Adrenal gland (tissue), 12 donors: ENCODE results near the gene PSMA2. TPM values are rescaled to one million over a fixed set of nuclear protein-coding genes. Genes with fewer than 3 reads are reported as not detected.

Experiments used
- DNase-seq, 7 donors: peaks; one replicate each; pipeline ENCODE4 v3.0.0-alpha.2; 2019 to 2020
- H3K27ac ChIP-seq, 5 donors: fragments of 200-600 bp; sonication (generic) in 4 of 5; 1 replicate in 3 of 5; 2 replicates in 2 of 5; pipeline versions ENCODE4 v1.5.1 to v1.8.0; 2016 to 2020; ENCODE audit warnings: mild to moderate bottlenecking in 1 of 5
- H3K27me3 ChIP-seq: fragments of 200-600 bp; 2 replicates; pipeline ENCODE4 v1.8.0; 2021
- H3K36me3 ChIP-seq, 2 donors: fragments of 200-600 bp; replicated peaks in 1 of 2; 1 replicate in 1 of 2; 2 replicates in 1 of 2; pipeline versions ENCODE4 v1.5.1 to v1.8.0; 2018 to 2022
- H3K4me1 ChIP-seq, 2 donors: fragments of 200-600 bp; replicated peaks in 1 of 2; 1 replicate in 1 of 2; 2 replicates in 1 of 2; pipeline versions ENCODE4 v1.5.1 to v1.8.0; 2018 to 2021
- H3K4me3 ChIP-seq, 4 donors: fragments of 200-600 bp; sonication (generic) in 3 of 4; one replicate each; pipeline ENCODE4 v1.5.1; 2016 to 2018
- H3K9me3 ChIP-seq, 3 donors: fragments of 200-600 bp; sonication (generic) in 1 of 3; replicated peaks in 1 of 3; 1 replicate in 2 of 3; 2 replicates in 1 of 3; pipeline versions ENCODE4 v1.5.1 to v1.8.0; 2016 to 2021
- POLR2A ChIP-seq, 2 donors: fragments of 450-650 bp; IDR thresholded peaks; one replicate each; pipeline ENCODE4 v1.6.1; 2017; ENCODE audit warnings: antibody characterized with exemption in 2 of 2, mild to moderate bottlenecking in 2 of 2, moderate library complexity in 1 of 2
- WGBS, 4 donors: extraction: QIAGEN DNeasy Blood & Tissue Kit in 2 of 4; methylation state at CpG; one replicate each; pipeline versions ENCODE4 v1.1.5 to v1.1.7; 2013 to 2017; 5-methylcytosine and 5-hydroxymethylcytosine counted together
- intact Hi-C, 2 donors: fragments of 100-400 bp; cut with DNase I; formaldehyde crosslinking; loops; one replicate each; pipeline versions ENCODE4 v1.14.1 to v1.15.0; 2022 to 2023
- polyA plus RNA-seq, 3 donors: library from polyadenylated mRNA; stranded (reverse); fragments of 200-250 nt in 2 of 3; fragments of 350-450 nt in 1 of 3; fragmentation: Illumina TruSeq in 1 of 3; extraction: RNeasy Lipid Tissue Mini Kit (QIAGEN cat#74804) in 1 of 3; gene quantifications; one replicate each; pipeline ENCODE4 v1.2.3, GENCODE V29; 2013 to 2014
- total RNA-seq, 9 donors: library from RNA; depleted of rRNA in 4 of 9; stranded (reverse); fragments of >200 nt in 4 of 9; fragments of 120-200 nt in 1 of 9; fragmentation: NEBNext Ultra II Directional in 1 of 9; extraction: Animal tissue kit (Norgen Biotek cat#: 25700) in 1 of 9; gene quantifications; one replicate each; pipeline versions ENCODE4 v1.1.0 to v1.2.4, GENCODE V29; 2013 to 2023
- TF ChIP-seq, protein P1 (sequence below), 6 experiments: fragments of 450-650 bp in 4 of 6; fragments of 200-600 bp in 2 of 6; sonication (generic) in 1 of 6; IDR thresholded peaks; 1 replicate in 5 of 6; 2 replicates in 1 of 6; pipeline versions ENCODE4 v1.5.1 to v1.8.0; 2016 to 2021; ENCODE audit warnings: antibody characterized with exemption in 6 of 6, mild to moderate bottlenecking in 2 of 6, moderate library complexity in 1 of 6
- donor health status: healthy with polysubstance abuse.
- donor health status: Bipolar disorder and iron deficiency.
- donor health status: DM: yes; HTN: yes; CAD: no.
- donor health status: DM: no; HTN: no; CAD: no.
- donor health status: DM: no; HTN: no; CAD: no.
- donor health status: DM: yes; HTN: yes; CAD: no.

Gene PSMA2
- total and polyA plus RNA-seq, 12 donors: 53.9 to 199 (median 84.6) TPM

DNA sequence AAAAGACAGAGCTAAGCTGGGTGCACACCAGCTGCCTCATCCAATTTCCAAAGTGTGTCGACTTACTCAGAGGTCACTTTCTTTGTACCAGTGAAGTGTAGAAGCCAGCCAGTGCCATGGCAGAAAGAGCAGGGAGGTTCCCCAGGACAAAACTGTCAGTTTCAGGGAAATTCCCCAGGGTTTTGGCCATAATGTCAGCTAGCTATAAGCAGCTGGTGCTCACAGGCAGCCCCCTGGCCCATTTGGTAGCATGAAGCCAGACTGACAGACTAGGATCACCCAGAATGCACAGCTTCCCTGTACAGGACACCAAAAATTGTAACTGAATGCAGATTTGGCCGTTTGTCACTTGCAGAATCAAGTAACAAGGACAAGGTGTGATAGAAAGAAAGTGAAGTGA, 28.8 kb upstream of the PSMA2 start:
- no peak for DNase-seq
- Histone ChIP-seq H3K27ac (no peak overlapping the region), H3K9me3 (peaks cover 0 to 5% (median 0%) of the 10 kb centered on the region in 3 donors), H3K27me3 (no peaks in the 10 kb centered on the region), H3K36me3 (no peaks in the 10 kb centered on the region), H3K4me1 (peaks cover 0 to 8% of the 10 kb centered on the region in 2 donors), H3K4me3 (no peak overlapping the region)
- TF ChIP-seq, protein P1, sequence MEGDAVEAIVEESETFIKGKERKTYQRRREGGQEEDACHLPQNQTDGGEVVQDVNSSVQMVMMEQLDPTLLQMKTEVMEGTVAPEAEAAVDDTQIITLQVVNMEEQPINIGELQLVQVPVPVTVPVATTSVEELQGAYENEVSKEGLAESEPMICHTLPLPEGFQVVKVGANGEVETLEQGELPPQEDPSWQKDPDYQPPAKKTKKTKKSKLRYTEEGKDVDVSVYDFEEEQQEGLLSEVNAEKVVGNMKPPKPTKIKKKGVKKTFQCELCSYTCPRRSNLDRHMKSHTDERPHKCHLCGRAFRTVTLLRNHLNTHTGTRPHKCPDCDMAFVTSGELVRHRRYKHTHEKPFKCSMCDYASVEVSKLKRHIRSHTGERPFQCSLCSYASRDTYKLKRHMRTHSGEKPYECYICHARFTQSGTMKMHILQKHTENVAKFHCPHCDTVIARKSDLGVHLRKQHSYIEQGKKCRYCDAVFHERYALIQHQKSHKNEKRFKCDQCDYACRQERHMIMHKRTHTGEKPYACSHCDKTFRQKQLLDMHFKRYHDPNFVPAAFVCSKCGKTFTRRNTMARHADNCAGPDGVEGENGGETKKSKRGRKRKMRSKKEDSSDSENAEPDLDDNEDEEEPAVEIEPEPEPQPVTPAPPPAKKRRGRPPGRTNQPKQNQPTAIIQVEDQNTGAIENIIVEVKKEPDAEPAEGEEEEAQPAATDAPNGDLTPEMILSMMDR (IDR thresholded peaks at IDR 0.05): no peak
- no peak for TF ChIP-seq POLR2A (IDR thresholded peaks at IDR 0.05)
- intact Hi-C loops: no loop called here
- 63 to 73% (median 68%) methylated on average over 2 of the region's 2 CpGs for WGBS, 4 donors

GRCh38 chr7:42959549-42959948, 27.6 kb upstream of the PSMA2 start:
- Histone ChIP-seq H3K4me1 (no peaks in the 10 kb centered on the region), H3K36me3 (no peaks in the 10 kb centered on the region), H3K9me3 (peaks cover 0 to 5% (median 0%) of the 10 kb centered on the region in 3 donors), H3K4me3 (no peak overlapping the region), H3K27me3 (no peaks in the 10 kb centered on the region), H3K27ac (no peak overlapping the region)
- 81 to 89% (median 87%) methylated on average over 2 of the region's 2 CpGs for WGBS, 4 donors
- TF ChIP-seq, protein P1 (IDR thresholded peaks at IDR 0.05): no peak
- no peak for TF ChIP-seq POLR2A (IDR thresholded peaks at IDR 0.05)
- intact Hi-C loops: no loop called here
- DNase-seq: no peak

DNA sequence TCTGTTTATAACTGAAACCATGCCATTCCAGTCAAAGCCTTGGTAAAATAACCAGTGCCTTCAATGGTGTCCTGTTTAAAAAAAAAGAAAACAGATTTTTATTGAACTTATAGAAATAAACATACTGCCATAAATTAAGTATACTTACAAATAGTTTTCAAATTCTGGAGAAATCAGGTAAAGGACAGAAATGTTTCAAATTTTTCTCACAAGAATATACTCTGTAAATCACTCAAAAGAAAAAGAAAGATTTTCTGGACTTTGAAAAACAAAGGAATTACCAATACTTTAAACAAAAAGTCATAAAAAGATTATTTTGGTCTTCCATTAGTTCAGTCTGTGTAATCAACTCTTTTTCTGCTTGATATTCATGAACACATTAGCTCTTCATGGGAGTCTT, 24.1 kb upstream of the PSMA2 start:
- TF ChIP-seq POLR2A (IDR thresholded peaks at IDR 0.05): no peak
- TF ChIP-seq, protein P1 (IDR thresholded peaks at IDR 0.05): no peak
- H3K27me3 ChIP-seq: no peaks in the 10 kb centered on the region
- H3K4me1 ChIP-seq: no peaks in the 10 kb centered on the region
- no peak overlapping the region for H3K4me3 ChIP-seq
- H3K9me3 ChIP-seq: peaks cover 0 to 5% (median 0%) of the 10 kb centered on the region in 3 donors
- intact Hi-C loops: no loop called here
- no peaks in the 10 kb centered on the region for H3K36me3 ChIP-seq
- DNase-seq: no peak
- no peak overlapping the region for H3K27ac ChIP-seq

- DNase-seq: no peak
- H3K4me3 ChIP-seq: no peak overlapping the region
- no peaks in the 10 kb centered on the region for H3K27me3 ChIP-seq
- H3K9me3 ChIP-seq: peaks cover 0 to 5% (median 0%) of the 10 kb centered on the region in 3 donors
- TF ChIP-seq, protein P1 (IDR thresholded peaks at IDR 0.05): no peak
- TF ChIP-seq POLR2A (IDR thresholded peaks at IDR 0.05): no peak
- WGBS, 4 donors: 75 to 88% (median 84%) methylated on average over 4 of the region's 4 CpGs
- H3K36me3 ChIP-seq: no peaks in the 10 kb centered on the region
- no peak overlapping the region for H3K27ac ChIP-seq
- intact Hi-C loops: no loop called here
- H3K4me1 ChIP-seq: no peaks in the 10 kb centered on the region
Measured at GRCh38 chr7:42953994-42954393, 22.0 kb upstream of the PSMA2 start.
